Kidney (tissue), 14 donors: ENCODE measurements around the gene COPZ2. TPM values are rescaled to one million over a fixed set of nuclear protein-coding genes. Genes with fewer than 3 reads are reported as not detected.

Experiments
- DNase-seq, 5 donors: peaks; one replicate each; pipeline ENCODE4 v3.0.0-alpha.2; 2013 to 2020
- FAIRE-seq: peaks from 2 replicates; lab custom pipeline; 2012; peaks lifted over from hg19 to GRCh38; lab: Jason Lieb, UNC
- H3K27ac ChIP-seq, 2 donors: one replicate each; pipeline ENCODE4 v1.7.0; 2013; ENCODE audit warnings: low read depth in 2 of 2, low read length in 2 of 2, inconsistent platforms in 1 of 2
- H3K27me3 ChIP-seq: one replicate; pipeline ENCODE4 v1.7.1; 2013; ENCODE audit warnings: low read length, inconsistent platforms; ENCODE audit not compliant: control insufficient read depth, insufficient read depth
- H3K36me3 ChIP-seq, 3 donors: one replicate each; pipeline versions ENCODE4 v1.7.0 to v1.7.1; 2013; ENCODE audit warnings: low read length in 3 of 3, control low read depth in 1 of 3, inconsistent platforms in 1 of 3; ENCODE audit not compliant: insufficient read depth in 3 of 3, control insufficient read depth in 2 of 3
- H3K4me1 ChIP-seq, 3 donors: one replicate each; pipeline versions ENCODE4 v1.7.0 to v1.7.1; 2013; ENCODE audit warnings: low read length in 3 of 3, inconsistent platforms in 1 of 3, low read depth in 1 of 3; ENCODE audit not compliant: control insufficient read depth in 2 of 3, insufficient read depth in 2 of 3
- H3K4me3 ChIP-seq, 3 donors: one replicate each; pipeline versions ENCODE4 v1.7.0 to v1.8.1; 2013; ENCODE audit warnings: low read length in 3 of 3, control low read depth in 1 of 3, inconsistent platforms in 1 of 3
- H3K9ac ChIP-seq, 3 donors: one replicate each; pipeline versions ENCODE4 v1.7.0 to v1.7.1; 2013; ENCODE audit warnings: low read length in 3 of 3, control low read depth in 1 of 3, inconsistent platforms in 1 of 3
- H3K9me3 ChIP-seq, 3 donors: one replicate each; pipeline versions ENCODE4 v1.7.0 to v1.7.1; 2013; ENCODE audit warnings: low read length in 3 of 3, control low read depth in 1 of 3, inconsistent platforms in 1 of 3; ENCODE audit not compliant: control insufficient read depth in 2 of 3, insufficient read depth in 1 of 3
- CTCF ChIP-seq: IDR thresholded peaks from 3 replicates; pipeline ENCODE4 v1.5.1; 2012; ENCODE audit warnings: mild to moderate bottlenecking, moderate library complexity, borderline replicate concordance; ENCODE audit not compliant: insufficient read depth; ENCODE audit errors: extremely low read depth
- intact Hi-C: fragments of 100-400 bp; cut with DNase I; formaldehyde crosslinking; loops from one replicate; pipeline ENCODE4 v1.11.1; 2022
- polyA plus RNA-seq: library from polyadenylated mRNA; stranded (reverse); fragments of 350-450 nt; fragmentation: Illumina TruSeq; extraction: RNeasy Lipid Tissue Mini Kit (QIAGEN cat#74804); gene quantifications from one replicate; pipeline ENCODE4 v1.2.3, GENCODE V29; 2014; ENCODE audit warnings: low read depth, low replicate concordance; ENCODE audit not compliant: insufficient read depth
- total RNA-seq: library from RNA; stranded (reverse); fragmentation: NEBNext Ultra II Directional; extraction: Animal tissue kit (Norgen Biotek cat#: 25700); gene quantifications from one replicate; pipeline ENCODE4 v1.2.1, GENCODE V29; 2021
- donor health status: control.
- donor health status: control.
- donor health status: control.
- donor health status: control.
- donor health status: control.
- donor health status: DM: yes; HTN: yes; CAD: no.
- donor health status: Normal renal cell carcinoma (clear cell type).

Gene COPZ2
- total and polyA plus RNA-seq, 2 donors from 2014 or later = 24.9 to 38.2 TPM

- peak overlapping the region; percentile 90 to 97 (median 94) for H3K4me3 ChIP-seq
- DNase-seq (peak; percentile 91 to 97 (median 93)), FAIRE-seq (no peak)
- H3K27ac ChIP-seq = peak overlapping the region; percentile 95 to 98
- H3K36me3 ChIP-seq = peaks cover 0 to 16% (median 3%) of the 10 kb centered on the region in 3 donors
- intact Hi-C loops = no loop called here
- peak overlapping the region; percentile 95 to 96 (median 95) for H3K9ac ChIP-seq
- peaks cover 16 to 42% (median 34%) of the 10 kb centered on the region in 3 donors for H3K4me1 ChIP-seq
- no peak for TF ChIP-seq CTCF
- H3K9me3 ChIP-seq = no peaks in the 10 kb centered on the region
- no peaks in the 10 kb centered on the region for H3K27me3 ChIP-seq
Measured at GRCh38 chr17:48048384-48049126, 11.0 kb upstream of the COPZ2 start.

- Histone ChIP-seq H3K4me1 (peaks cover 16 to 35% (median 27%) of the 10 kb centered on the region in 3 donors), H3K36me3 (peaks cover 0 to 15% (median 3%) of the 10 kb centered on the region in 3 donors), H3K9me3 (no peaks in the 10 kb centered on the region), H3K9ac (peak within 1 kb of the TSS; percentile 95 to 96 (median 95)), H3K27ac (peak within 1 kb of the TSS; percentile 98), H3K4me3 (peak within 1 kb of the TSS; percentile 90 to 97 (median 94)), H3K27me3 (no peaks in the 10 kb centered on the region)
- peak; percentile 89 for FAIRE-seq
- DNase-seq = peak; percentile 99 to 100 (median 100)
- TF ChIP-seq CTCF = no peak
- intact Hi-C loops = no loop called here
Measured at GRCh38 chr17:48047741-48048383, 10.3 kb upstream of the COPZ2 start, which contains the start of gene NFE2L1. Gene NFE2L1, plus strand, starts transcription at chr17:48048359. Its CDS starts 2,760 bp downstream, at chr17:48051119.

- Histone ChIP-seq H3K4me1 (peaks cover 10 to 28% (median 20%) of the 10 kb centered on the region in 3 donors), H3K36me3 (peaks cover 0 to 9% (median 3%) of the 10 kb centered on the region in 3 donors), H3K9ac (peak overlapping the region; percentile 67 to 92 (median 91)), H3K9me3 (no peaks in the 10 kb centered on the region), H3K27me3 (no peaks in the 10 kb centered on the region), H3K27ac (peak overlapping the region; percentile 98), H3K4me3 (peak overlapping the region; percentile 88 to 94 (median 93))
- FAIRE-seq = no peak
- no peak for TF ChIP-seq CTCF
- intact Hi-C loops = no loop called here
- DNase-seq = peak in 1 of 5 donors; percentile 47
Measured at GRCh38 chr17:48047113-48047740, 9.6 kb upstream of the COPZ2 start.
